SK-N-MC (cell line): Measurements from ENCODE around the gene MT1H.
"Not testable (repeated sequence)": the region's sequence is repeated elsewhere in the genome, so short reads cannot be mapped to it uniquely, and the experiment has no call there.

Experiments used
- DNase-seq: peaks from one replicate; pipeline ENCODE4 v3.0.0-alpha.2; 2011; ENCODE audit warnings: low read depth, low spot score
- H3K27ac ChIP-seq: fragments of 200-600 bp; sonication (generic); 2 replicates; pipeline ENCODE4 v1.5.1; 2016; ENCODE audit warnings: mixed run types
- H3K36me3 ChIP-seq: fragments of 200-600 bp; sonication (generic); 2 replicates; pipeline ENCODE4 v1.6.1; 2017; ENCODE audit warnings: antibody characterized with exemption, low read length, mixed read lengths; ENCODE audit not compliant: insufficient read depth
- H3K4me3 ChIP-seq: fragments of 200-600 bp; sonication (generic); 2 replicates; pipeline ENCODE4 v1.5.1; 2016
- H3K9ac ChIP-seq: fragments of 200-600 bp; sonication (generic); 2 replicates; pipeline ENCODE4 v1.8.0; 2017; ENCODE audit warnings: mixed run types, mixed read lengths; ENCODE audit not compliant: insufficient read length
- H3K9me3 ChIP-seq: fragments of 200-600 bp; sonication (generic); 2 replicates; pipeline ENCODE4 v1.6.1; 2017; ENCODE audit warnings: low read depth, mild to moderate bottlenecking, antibody characterized with exemption, low read length, moderate library complexity, mixed read lengths
- EZH2 ChIP-seq: fragments of 200-600 bp; sonication (generic); IDR thresholded peaks from one replicate; pipeline ENCODE4 v1.6.1; 2017; ENCODE audit warnings: antibody characterized with exemption
- FOXP2 ChIP-seq: optimal IDR thresholded peaks from 2 replicates; pipeline ENCODE3; 2011; ENCODE audit warnings: mild to moderate bottlenecking, moderate library complexity; ENCODE audit not compliant: insufficient read depth; ENCODE audit errors: extremely low read length, control extremely low read depth
- POLR2AphosphoS5 ChIP-seq: IDR thresholded peaks from 2 replicates; pipeline ENCODE4 v1.6.1; 2012; ENCODE audit warnings: mild to moderate bottlenecking, low read depth, low read length, borderline replicate concordance

The MT1H gene

GRCh38 chr16:56713794-56714193 lies 44.2 kb downstream of the MT1H start:
- no peak for TF ChIP-seq EZH2
- no peak for TF ChIP-seq FOXP2
- TF ChIP-seq POLR2AphosphoS5: no peak
- DNase-seq: no peak
- H3K36me3 ChIP-seq: no peaks in the 10 kb centered on the region
- no peak overlapping the region for H3K4me3 ChIP-seq
- no peak overlapping the region for H3K27ac ChIP-seq
- H3K9ac ChIP-seq: no peak overlapping the region
- no peaks in the 10 kb centered on the region for H3K9me3 ChIP-seq

DNA sequence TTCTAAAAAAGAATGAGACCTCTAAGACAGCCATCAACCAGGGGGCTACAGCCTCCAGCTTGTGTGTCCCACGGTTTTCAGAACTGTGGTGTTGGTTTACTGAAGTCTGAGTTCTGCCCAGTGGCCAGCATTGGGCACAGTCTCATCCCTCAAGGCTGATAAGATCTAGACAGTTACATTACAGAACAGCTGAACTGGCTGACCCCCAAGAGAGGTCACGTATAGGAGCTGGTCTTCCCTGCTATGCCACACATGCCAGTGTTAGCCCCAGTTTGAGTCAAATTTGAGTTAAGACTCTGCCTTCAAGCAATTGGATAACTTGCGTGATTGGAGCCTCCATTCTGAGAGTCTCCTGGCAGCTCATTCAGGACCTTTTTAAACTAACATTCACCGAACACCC lies 45.5 kb downstream of the MT1H start:
- Histone ChIP-seq H3K9me3 (no peaks in the 10 kb centered on the region), H3K9ac (no peak overlapping the region), H3K27ac (no peak overlapping the region), H3K36me3 (no peaks in the 10 kb centered on the region), H3K4me3 (no peak overlapping the region)
- no peak for DNase-seq
- TF ChIP-seq FOXP2 (no peak), POLR2AphosphoS5 (no peak), EZH2 (no peak)

DNA sequence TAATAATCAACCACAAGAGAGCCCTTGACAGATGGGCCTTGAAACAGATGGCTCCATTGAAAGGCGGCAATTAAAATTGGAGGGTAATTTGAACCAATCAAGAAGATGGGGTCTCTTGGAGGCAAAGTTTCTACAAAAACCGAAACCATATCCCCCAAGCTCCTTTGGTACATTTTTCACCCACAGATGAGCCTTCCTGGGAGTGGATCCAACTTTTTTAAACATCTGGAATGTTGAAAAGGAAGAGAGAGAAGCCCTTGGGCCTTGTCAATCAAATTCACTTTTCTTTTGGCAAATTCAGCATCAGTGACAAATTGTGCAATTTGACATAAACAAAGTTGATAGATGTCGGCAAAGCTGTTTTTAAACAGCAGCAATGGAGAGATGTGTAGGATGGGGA lies 47.1 kb downstream of the MT1H start:
- no peaks in the 10 kb centered on the region for H3K9me3 ChIP-seq
- H3K27ac ChIP-seq: no peak overlapping the region
- H3K36me3 ChIP-seq: no peaks in the 10 kb centered on the region
- no peak overlapping the region for H3K4me3 ChIP-seq
- H3K9ac ChIP-seq: no peak overlapping the region
- DNase-seq: no peak
- TF ChIP-seq EZH2 (no peak), FOXP2 (no peak), POLR2AphosphoS5 (no peak)

GRCh38 chr16:56717532-56717931 lies 47.9 kb downstream of the MT1H start:
- not testable (repeated sequence) for H3K27ac ChIP-seq, H3K9ac ChIP-seq, DNase-seq, H3K36me3 ChIP-seq, H3K4me3 ChIP-seq, H3K9me3 ChIP-seq
